ENCODE results near the gene STARD3.
A peak's percentile ranks its signal among the peaks of the same experiment; 100 is the strongest.

The STARD3 gene

DNA sequence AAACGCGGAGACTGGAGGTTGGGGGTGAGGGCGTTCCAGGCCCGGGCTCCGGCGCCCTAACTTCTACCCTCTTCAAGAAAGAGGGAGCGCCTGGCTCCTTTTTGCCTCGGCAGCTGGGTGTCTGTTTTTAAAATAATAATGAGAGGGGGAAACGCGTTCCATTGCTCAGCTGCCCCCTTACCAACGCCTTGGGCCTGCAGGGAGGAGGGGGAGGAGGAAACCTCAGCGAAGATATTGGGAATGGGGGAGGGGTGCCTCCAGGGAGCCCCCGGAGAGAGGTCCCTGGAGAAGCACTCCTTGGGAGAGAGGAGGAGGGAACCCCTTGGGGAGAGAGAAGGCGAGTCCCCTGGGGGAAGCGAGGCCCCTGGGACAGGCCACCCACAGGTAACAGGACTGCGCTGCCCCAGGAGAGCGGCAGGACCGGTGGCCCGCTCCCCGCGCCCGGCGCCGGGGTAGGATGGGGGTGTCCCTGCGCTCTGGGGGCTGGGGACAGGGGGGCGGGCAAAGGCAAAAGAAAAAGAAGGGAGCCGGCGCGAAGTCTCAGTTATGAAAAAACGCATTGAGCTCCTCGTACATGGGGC is 31.9 kb upstream of the STARD3 start:
- DNase-seq (ENCODE audit: low read depth in 2 of 2): no peak

- no peak for DNase-seq (ENCODE audit: low read depth in 2 of 2)
Observed at GRCh38 chr17:39605492-39606433, 31.2 kb upstream of the STARD3 start.

DNA sequence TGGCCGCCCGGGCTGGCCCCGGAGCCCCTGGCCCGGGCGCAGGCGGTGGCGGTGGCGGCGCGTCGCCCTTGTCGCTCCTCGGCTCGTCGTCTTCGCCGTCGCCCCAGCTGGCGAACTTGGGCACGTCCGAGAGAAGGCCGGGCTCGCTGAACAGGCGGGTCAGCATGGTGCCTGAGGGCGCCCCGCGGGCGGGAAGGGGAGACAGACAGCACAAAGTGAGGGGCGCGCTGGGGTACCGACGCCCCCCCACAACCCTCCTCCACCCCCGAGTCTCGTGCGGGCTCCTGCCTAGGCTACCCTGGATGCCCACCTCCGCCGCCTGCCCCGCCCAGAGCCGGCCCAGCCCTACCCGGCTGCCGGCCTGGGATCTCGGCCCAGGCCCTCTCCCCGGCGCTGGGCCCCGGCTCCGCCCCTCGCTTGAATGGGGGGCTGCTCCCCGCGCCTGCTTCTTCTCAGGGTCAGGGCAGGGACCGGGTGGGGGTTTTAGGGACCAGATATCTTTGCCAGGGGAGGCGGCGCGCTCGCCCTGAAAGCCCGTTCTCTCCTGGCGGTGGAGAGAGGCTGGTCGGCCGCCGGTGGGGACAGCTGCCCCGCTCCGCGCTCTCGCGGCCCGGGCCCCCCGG is 30.4 kb upstream of the STARD3 start:
- DNase-seq (ENCODE audit: low read depth in 2 of 2): no peak

GRCh38 chr17:39607057-39607850 is 29.7 kb upstream of the STARD3 start:
- DNase-seq (ENCODE audit: low read depth in 2 of 2): no peak

DNA sequence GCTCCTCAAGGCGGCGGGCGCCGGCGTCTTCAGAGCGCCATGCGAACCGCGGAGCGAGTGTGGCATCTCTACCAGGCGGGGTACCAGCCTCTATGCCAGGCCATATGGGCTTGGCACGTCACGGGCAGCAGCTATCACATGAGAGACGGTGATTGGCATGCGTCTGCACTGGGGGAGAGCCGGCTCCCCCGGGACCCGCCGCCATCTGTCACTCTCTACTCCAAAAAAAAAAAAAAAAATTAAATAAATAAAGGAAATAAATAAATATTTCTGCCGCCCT is 29.2 kb upstream of the STARD3 start, which contains the start of gene NEUROD2:
Gene NEUROD2 (minus strand): TSS at position 70 of the 280 bp plus-strand sequence. CDS start 1,321 bp downstream, outside the sequence.
- no peak for DNase-seq (ENCODE audit: low read depth in 2 of 2)

DNA sequence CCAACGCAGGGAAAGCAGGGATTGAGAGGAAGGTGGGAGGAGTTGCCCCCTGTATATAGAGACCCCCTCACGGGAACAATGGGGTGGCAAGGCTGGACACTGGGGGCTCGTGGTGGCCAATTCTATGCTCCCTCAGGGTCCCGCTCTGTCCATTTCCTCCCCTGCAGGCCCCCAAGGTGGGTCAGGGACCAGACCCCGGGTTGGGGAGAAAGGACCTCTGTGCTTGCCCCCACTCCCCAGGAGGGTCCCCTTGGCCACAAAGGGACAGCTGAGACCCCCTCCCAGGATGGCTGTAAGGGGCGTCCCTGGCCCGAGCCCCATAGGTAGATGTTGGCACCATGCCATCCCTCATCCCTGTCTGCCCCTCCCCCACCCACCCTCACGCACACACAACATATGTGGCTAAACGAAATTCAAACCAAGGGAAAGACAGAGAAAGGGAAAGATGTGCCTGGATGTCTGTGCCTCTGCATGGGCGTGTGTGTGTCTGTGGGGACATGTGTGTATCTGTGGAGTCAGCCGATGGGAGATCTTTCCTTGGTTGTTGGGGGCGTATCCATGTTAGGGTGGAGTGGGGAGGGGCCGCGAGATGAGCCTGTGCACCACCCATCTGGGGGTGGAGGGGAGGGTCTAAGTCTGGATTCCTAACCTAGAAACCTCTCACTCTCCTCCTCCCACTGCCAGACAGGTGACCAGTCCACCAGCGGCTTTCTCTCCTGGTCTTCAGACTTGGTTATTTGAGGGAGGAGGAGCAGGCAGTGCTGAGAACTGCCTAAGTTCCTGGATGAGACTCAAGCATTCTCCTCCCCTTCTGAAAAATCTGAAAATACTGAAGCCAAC is 28.6 kb upstream of the STARD3 start:
- DNase-seq (ENCODE audit: low read depth in 2 of 2): no peak

DNA sequence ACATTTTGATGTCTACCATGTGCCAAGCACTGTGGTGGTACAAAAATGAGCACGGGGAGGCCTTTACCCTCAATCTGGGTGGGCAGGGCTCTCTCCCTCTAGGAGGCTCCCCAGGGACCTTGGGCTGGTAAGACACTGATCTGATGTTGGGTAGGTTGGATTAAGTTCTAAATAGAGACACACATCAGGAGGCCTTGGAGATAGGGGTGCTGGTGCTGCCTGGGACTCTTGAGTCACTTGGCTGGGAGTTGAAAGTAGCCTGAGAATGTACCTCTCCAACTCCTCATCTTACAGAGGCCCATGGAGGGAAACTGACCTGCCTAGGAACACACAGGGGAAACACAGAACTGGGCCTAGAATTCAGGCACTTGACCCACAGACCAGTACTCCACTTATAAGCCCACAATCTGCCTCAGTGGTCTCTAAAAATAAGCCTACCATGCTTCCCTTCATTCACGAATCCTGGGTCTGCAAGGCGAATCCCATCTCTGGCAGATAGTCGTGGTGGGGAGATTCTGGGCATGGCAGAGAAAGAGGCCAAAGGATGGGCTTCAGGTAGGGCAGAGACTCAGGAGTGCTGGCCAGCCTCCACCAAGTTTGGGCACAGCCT is 27.4 kb upstream of the STARD3 start:
- no peak for DNase-seq (ENCODE audit: low read depth in 2 of 2)

GRCh38 chr17:39611401-39612112 is 25.4 kb upstream of the STARD3 start:
- DNase-seq (ENCODE audit: low read depth in 2 of 2): no peak

DNA sequence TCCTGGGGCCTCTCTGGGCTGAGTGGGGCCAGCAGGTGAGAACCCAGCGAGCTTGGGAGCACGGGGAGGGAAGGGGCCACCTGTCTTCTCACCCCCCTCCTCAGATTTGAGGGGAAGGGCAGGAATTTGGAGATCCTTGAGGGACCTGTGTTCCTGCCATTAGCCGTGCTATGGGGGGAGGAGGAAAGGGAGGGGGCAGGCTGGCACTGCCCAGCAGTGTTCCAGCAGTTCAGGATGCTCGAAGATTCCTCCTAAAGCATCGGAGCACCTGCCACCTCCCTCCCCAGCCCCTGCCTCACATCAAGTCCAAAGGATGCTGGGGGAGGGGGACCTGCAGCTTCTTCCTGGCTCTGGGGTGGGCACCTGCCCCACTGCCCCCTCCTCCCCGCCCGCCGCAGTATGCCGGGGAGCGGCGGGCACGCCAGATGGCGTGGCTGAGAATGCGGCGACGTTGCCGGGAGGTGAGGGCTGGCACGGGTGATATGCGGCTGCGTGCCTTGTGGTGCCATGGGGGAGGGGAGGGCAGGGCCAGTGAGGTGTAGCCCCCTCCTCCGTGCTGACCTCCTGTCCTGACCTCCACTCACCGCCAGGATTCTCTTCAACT is 24.6 kb upstream of the STARD3 start:
- DNase-seq (ENCODE audit: low read depth in 2 of 2): no peak

DNA sequence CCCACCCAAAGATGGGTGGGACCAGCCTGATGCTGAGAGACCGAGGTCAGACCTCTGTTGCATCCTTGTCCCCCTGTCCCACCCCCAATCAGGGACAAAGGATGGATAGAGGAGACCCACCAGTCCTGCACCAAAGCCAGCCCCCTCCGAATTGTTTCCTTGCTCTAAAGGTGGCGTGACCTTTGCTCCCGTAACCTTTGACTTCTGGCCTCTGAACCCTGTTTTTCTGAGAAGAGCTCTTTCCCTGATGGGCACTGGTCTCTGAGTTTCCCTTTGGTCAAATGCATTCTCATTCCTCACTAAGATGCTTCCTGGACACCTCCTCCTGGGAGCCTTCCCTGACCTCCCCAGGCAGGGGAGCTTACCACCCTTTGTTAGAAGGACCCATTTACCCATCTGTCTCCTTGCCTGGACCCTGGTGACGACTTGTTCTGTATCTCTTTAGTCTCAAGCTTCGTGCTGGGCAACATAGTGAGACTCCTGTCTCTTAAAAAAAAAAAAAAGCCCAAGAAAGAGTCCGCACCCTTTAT is 23.9 kb upstream of the STARD3 start:
- DNase-seq (ENCODE audit: low read depth in 2 of 2): no peak

DNA sequence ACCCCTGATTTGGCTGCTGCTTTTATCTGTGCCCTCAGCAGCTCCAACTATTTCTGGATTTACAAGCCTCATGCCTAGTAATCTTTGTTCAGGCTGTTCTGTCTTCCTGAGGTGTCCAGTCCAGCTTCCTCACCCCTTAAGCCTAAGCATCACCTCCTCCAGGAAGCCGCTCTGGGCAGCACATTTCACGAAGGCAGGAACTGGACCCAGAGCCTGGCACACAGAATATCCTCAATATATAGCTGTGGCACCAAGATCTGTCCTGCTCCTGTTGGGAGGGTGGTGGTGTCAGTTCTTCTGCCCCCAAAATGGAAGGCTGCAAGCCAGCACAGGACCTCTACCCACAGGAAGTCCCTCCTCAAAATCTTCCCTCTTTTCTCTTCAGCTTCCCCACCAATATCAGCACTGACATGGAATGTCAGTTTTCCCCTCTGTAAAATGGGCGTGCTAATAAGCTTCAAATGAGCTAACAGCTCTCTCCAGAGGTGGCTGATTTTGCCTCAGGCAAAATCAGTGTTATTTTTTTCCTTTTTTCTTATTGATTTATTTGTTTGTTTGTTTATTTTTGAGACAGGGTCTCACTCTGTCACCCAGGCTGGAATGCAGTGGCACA is 22.3 kb upstream of the STARD3 start:
- DNase-seq (ENCODE audit: low read depth in 2 of 2): no peak

- DNase-seq (ENCODE audit: low read depth in 2 of 2): no peak
Observed at GRCh38 chr17:39615434-39615833, 21.5 kb upstream of the STARD3 start.

DNA sequence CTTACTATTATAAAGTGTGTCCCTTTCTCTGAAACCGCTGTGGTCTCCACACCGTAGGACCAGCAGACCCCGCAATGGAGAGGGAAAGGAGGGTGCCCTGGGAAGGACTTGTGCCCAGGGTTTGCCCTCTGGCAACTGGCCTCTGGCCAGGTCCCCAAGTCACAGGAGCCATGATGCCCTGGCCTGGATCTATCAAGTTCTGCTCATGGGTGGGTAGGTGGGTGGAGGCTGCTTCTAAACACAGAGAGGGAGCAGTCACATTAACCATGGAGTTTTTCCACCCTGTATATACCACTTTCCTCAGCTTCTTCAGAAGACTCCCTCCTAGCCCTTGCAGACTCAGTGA is 19.9 kb upstream of the STARD3 start:
- DNase-seq (ENCODE audit: low read depth in 2 of 2): no peak

GRCh38 chr17:39617446-39618245 is 19.3 kb upstream of the STARD3 start:
- peak in 1 of 2 donors; percentile 24 for DNase-seq (ENCODE audit: low read depth in 2 of 2)

DNA sequence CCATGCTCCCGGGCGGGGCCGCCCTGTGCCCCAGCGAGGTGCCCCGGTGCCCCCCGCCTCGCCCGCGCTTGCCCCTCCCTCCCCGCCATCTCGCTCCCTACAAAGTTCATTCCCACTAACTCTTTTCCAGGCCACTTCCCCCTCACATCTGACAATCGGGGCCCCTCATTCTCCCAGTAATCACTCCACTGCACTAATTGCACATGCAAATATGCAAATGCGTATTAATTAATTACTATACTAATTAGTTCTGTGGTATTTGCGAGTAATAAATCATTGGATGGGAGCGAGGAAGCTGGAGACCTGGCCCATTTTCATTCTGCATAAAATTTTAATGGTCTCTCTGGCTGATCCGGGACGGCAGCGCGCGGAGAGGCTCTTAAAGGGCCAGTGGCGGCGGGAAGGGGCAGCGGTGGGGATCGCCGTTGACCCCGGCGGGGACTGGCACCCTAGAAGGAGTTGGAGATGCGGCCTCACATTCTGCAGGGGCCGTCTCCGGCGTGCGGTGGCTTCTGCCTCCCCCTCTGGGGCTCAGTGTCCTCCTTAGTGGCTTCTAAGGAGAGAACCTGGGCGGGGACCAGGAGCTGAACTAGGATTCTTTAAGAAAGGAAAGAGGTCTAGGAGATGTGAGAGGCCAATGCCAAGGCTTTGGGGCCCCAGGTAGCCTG is 18.6 kb upstream of the STARD3 start:
- no peak for DNase-seq (ENCODE audit: low read depth in 2 of 2)

DNA sequence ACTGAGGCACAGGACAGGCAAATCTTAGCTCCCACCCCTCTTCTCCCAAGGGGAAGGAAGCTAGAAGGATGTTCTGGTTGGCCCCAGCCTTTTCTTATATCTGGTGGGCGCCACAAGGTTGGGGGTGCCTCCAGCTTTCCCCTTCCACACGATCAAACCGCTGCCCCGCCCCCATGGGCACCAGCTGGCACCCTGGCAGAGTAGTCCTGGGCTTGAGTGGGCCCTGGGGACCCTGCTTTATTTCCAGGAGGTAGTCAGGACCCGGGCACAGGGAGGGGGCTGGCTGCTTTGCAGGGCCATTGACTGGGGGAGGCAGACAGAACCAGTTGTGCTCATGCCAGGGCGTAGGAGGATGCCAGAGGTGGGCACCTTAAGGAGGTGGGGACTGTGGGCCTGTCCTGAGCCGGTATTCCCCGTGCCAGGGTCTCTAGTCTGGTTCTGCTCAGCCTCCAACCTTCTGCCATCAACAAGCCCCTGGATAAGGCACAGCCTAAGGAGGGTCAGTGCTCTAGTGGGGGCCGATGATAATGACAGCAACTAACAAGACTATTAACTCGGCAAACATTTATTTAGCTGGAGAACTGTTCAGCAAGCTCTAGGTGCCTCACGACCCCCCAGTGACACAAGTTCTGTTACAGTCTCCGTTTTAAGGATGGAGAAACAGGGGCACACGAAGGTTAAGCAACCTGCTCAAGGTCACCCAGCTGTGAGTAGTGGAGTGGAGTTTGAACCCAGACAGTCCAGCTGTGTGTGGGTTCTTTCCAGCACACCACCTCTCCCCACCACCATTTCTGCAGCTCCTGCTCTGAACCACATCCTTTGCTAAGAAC is 17.8 kb upstream of the STARD3 start:
- DNase-seq (ENCODE audit: low read depth in 2 of 2): no peak

GRCh38 chr17:39619786-39620101 is 17.2 kb upstream of the STARD3 start:
- no peak for DNase-seq (ENCODE audit: low read depth in 2 of 2)
